Mammary epithelial cell (primary cell): ENCODE measurements around the gene CACNG5.

Experiments used
- CTCF ChIP-seq, 2 donors: IDR thresholded peaks in 1 of 2; conservative IDR thresholded peaks in 1 of 2; 2 replicates each; pipeline ENCODE4 v1.5.1; 2011 to 2012; ENCODE audit warnings: inconsistent platforms in 2 of 2, low read length in 2 of 2, mild to moderate bottlenecking in 2 of 2, control low read depth in 1 of 2, low read depth in 1 of 2; ENCODE audit not compliant: insufficient read depth in 1 of 2; ENCODE audit errors: extremely low read depth in 1 of 2
- EZH2 ChIP-seq: IDR thresholded peaks from 2 replicates; pipeline ENCODE4 v1.6.1; 2012; ENCODE audit warnings: low read length, inconsistent platforms, borderline replicate concordance

DNA sequence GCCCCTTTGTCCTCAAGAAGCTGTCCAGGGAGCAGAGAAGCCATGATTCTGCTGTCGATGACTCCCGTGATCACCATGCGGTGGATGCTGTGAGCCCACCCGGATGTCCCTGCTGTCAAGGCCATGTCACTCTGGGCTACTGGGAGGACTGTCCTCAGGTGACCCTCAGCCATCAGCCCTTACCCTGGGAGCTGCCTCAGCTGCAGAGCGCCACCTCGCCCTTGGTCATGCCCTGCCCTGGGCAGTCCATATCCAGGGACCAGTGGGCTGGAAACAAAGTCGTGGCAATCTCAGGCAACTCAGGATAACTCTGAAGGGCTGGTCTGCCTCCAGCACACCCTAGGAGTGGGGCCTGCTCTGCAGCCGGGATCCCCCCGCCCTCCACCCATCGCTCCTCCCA is 63.6 kb downstream of the CACNG5 start:
- TF ChIP-seq CTCF (conservative IDR thresholded peaks at IDR 0.05 in 1 of 2, IDR thresholded peaks at IDR 0.05 in 1 of 2; ENCODE audit: extremely low read depth in 1 of 2, insufficient read depth in 1 of 2, low read depth in 1 of 2, low read length in 2 of 2) (no peak), EZH2 (no peak)
